Urinary bladder (tissue), 4 donors: Measurements from ENCODE around the gene CYP27A1. TPM values are rescaled to one million over a fixed set of nuclear protein-coding genes. Genes with fewer than 3 reads are reported as not detected.

Experiments used
- DNase-seq: peaks from one replicate; pipeline ENCODE4 v3.0.0-alpha.2; 2015; ENCODE audit errors: extremely low spot score
- H3K27ac ChIP-seq: one replicate; pipeline ENCODE4 v1.5.1; 2013; ENCODE audit warnings: low read depth, mild to moderate bottlenecking, moderate library complexity
- H3K36me3 ChIP-seq: one replicate; pipeline ENCODE4 v1.6.1; 2013; ENCODE audit warnings: mild to moderate bottlenecking, moderate library complexity; ENCODE audit not compliant: insufficient read depth
- H3K4me1 ChIP-seq: one replicate; pipeline ENCODE4 v1.6.1; 2013; ENCODE audit warnings: mild to moderate bottlenecking, moderate library complexity; ENCODE audit not compliant: insufficient read depth
- H3K4me3 ChIP-seq: one replicate; pipeline ENCODE4 v1.5.1; 2013; ENCODE audit warnings: low read depth, low read length
- WGBS: extraction: QIAGEN DNeasy Blood & Tissue Kit; methylation state at CpG from one replicate; pipeline ENCODE4 v1.1.7; 2013; 5-methylcytosine and 5-hydroxymethylcytosine counted together
- polyA plus RNA-seq: library from polyadenylated mRNA; stranded (reverse); fragments of 200-250 nt; gene quantifications from one replicate; pipeline ENCODE4 v1.2.3, GENCODE V29; 2013
- total RNA-seq: library from RNA; depleted of rRNA; stranded (reverse); fragments of >200 nt; gene quantifications from one replicate; pipeline ENCODE4 v1.2.3, GENCODE V29; 2014
- donor health status: healthy with polysubstance abuse.
- donor health status: healthy.

CYP27A1 gene
- total and polyA plus RNA-seq, 2 donors, result 10.3 to 41.1 TPM

DNA sequence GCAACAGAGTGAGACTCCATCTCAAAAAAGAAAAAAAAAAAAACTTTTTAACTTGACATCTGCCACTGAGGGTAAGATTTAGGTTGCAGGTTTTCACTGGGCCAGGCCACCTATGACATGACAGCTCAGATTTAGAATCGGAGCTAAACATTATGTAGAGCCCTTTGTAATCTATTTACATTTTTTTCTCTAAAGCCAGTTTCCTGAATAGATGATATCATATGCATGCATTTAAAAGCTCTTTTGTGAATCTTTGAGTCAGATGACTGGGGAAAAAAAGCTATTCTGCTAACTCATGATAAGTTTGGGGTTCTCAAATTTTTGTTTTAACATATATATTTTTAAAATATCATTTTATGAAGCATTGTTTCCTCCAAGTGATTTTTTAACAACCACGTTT, 28.3 kb downstream of the CYP27A1 start:
- WGBS, result 53% methylated on average over 2 of the region's 2 CpGs
- H3K36me3 ChIP-seq, result no peaks in the 10 kb centered on the region
- DNase-seq, result no peak
- H3K4me1 ChIP-seq, result no peaks in the 10 kb centered on the region
- H3K27ac ChIP-seq, result no peak overlapping the region
- no peak overlapping the region for H3K4me3 ChIP-seq

DNA sequence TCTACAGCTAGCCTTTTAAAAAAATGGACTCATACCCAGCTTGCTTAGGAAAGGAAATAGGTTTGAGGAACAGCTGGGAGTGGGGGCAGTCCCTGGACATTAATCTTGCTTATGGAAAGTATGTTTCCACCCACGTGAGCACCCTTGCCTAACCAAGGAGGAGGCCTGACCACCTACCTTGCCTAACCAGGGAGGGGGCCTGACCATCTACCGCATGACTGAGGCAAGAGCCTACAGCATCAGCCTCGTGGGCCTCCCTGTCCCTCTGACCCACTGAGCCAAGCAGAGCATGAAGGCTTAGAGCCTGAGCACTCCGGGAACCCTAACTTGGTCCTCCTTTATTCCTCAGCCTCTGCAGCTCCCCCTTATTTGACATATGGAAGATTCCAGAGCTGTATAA, 29.4 kb downstream of the CYP27A1 start:
- WGBS, result 69% methylated on average over 4 of the region's 4 CpGs
- no peak for DNase-seq
- H3K36me3 ChIP-seq, result no peaks in the 10 kb centered on the region

DNA sequence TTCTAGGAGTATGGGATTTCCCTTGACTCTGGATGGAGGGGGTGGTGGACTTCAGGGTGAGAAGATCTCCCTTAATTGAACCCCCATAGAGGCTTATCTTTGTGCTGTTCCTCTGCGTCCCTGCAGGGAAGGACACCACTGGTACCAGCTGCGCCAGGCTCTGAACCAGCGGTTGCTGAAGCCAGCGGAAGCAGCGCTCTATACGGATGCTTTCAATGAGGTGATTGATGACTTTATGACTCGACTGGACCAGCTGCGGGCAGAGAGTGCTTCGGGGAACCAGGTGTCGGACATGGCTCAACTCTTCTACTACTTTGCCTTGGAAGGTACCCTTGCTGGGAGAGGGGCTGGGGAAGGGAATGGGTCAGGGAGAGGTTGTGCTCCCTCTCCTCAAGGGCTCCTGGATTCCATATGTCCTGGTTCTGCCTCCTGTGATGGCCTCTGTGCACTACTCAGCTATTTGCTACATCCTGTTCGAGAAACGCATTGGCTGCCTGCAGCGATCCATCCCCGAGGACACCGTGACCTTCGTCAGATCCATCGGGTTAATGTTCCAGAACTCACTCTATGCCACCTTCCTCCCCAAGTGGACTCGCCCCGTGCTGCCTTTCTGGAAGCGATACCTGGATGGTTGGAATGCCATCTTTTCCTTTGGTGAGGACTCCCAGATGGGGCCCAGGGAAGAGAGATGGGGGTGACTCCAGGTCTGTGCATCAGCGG, 30.3 kb downstream of the CYP27A1 start:
- 95% methylated on average over 21 of the region's 21 CpGs for WGBS
- Histone ChIP-seq H3K36me3 (no peaks in the 10 kb centered on the region), H3K27ac (no peak overlapping the region), H3K4me3 (no peak overlapping the region), H3K4me1 (no peaks in the 10 kb centered on the region)
- DNase-seq, result no peak

More for the DNA sequence above, 29.4 kb downstream of the CYP27A1 start:
- no peaks in the 10 kb centered on the region for H3K4me1 ChIP-seq
- H3K27ac ChIP-seq, result no peak overlapping the region
- H3K4me3 ChIP-seq, result no peak overlapping the region

DNA sequence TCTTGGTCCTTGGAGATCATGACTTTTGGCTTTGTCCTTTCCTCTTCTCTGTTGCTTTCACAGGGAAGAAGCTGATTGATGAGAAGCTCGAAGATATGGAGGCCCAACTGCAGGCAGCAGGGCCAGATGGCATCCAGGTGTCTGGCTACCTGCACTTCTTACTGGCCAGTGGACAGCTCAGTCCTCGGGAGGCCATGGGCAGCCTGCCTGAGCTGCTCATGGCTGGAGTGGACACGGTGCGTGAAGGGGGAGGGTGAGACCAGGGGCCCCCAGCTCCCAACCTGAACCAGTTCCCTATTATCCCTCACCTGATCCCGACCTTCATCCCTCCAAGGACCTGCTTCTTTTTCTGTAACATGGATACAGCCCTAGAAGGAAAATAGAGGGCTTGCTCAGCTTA, 30.9 kb downstream of the CYP27A1 start:
- H3K36me3 ChIP-seq, result no peaks in the 10 kb centered on the region
- no peak overlapping the region for H3K27ac ChIP-seq
- WGBS, result 91% methylated on average over 5 of the region's 5 CpGs
- H3K4me1 ChIP-seq, result no peaks in the 10 kb centered on the region
- no peak overlapping the region for H3K4me3 ChIP-seq
- no peak for DNase-seq

DNA sequence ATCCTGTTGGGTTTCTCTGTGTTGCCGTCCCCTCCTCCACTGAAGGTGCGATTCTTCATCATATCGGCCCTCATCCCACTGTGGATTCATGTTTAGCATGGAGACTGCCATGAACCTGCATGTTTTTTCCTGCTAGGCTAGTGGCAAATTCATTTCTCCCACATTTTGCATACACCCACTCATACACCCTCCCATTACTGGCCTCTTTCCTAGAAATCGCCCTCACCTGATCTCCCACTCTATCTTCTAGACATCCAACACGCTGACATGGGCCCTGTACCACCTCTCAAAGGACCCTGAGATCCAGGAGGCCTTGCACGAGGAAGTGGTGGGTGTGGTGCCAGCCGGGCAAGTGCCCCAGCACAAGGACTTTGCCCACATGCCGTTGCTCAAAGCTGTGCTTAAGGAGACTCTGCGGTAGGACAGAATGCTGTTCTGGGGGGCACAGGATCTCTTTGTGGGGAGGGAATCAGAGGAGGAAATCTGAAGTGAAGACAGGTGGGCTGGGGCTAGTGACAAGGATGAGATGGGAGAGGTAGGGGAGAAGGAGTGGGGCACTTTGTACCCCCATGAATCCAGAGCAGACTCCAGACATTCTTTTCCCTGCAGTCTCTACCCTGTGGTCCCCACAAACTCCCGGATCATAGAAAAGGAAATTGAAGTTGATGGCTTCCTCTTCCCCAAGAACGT, 32.0 kb downstream of the CYP27A1 start:
- 86% methylated on average over 11 of the region's 11 CpGs for WGBS
- no peak for DNase-seq
- H3K4me3 ChIP-seq, result no peak overlapping the region
- H3K4me1 ChIP-seq, result no peaks in the 10 kb centered on the region
- no peak overlapping the region for H3K27ac ChIP-seq
- no peaks in the 10 kb centered on the region for H3K36me3 ChIP-seq

DNA sequence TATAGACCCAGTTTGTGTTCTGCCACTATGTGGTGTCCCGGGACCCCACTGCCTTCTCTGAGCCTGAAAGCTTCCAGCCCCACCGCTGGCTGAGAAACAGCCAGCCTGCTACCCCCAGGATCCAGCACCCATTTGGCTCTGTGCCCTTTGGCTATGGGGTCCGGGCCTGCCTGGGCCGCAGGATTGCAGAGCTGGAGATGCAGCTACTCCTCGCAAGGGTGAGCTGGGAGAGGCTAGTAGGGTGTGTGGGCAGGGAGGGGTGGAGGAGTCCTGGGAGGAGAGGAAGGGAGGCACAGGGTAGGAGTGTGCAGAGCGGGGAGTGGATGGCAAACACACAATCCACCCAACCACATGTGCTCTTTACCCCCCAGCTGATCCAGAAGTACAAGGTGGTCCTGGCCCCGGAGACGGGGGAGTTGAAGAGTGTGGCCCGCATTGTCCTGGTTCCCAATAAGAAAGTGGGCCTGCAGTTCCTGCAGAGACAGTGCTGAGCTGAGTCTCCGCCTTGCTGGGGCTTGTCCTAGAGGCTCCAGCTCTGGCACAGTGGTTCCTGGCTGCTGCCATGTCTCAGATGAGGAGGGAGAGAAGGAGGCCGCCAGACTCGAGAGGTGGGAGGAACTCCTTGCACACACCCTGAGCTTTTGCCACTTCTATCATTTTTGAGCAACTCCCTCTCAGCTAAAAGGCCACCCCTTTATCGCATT, 32.7 kb downstream of the CYP27A1 start:
- 93% methylated on average over 13 of the region's 13 CpGs for WGBS
- Histone ChIP-seq H3K4me3 (no peak overlapping the region), H3K27ac (no peak overlapping the region), H3K36me3 (no peaks in the 10 kb centered on the region), H3K4me1 (no peaks in the 10 kb centered on the region)
- no peak for DNase-seq

DNA sequence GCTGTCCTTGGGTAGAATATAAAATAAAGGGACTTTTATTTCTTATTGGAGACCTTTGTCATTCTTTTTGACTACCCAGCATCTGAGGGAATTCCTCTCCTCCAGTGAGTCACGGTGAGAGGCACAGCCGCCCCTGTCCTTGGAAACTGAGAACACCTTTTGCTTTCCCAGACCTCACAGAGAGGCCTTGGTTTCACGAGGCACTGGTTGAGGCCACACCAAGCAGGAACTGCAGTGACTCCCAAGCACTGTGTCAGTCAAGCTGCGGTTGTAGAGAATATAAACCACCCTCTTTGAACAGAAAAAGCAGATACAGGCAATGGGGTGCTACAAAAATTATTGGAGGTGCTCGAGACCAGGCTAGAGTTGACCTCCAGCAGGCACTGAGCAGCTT, 33.3 kb downstream of the CYP27A1 start:
- WGBS, result 79% methylated on average over 5 of the region's 5 CpGs
- H3K27ac ChIP-seq, result no peak overlapping the region
- H3K4me3 ChIP-seq, result no peak overlapping the region
- no peak for DNase-seq
- no peaks in the 10 kb centered on the region for H3K4me1 ChIP-seq
- H3K36me3 ChIP-seq, result no peaks in the 10 kb centered on the region

DNA sequence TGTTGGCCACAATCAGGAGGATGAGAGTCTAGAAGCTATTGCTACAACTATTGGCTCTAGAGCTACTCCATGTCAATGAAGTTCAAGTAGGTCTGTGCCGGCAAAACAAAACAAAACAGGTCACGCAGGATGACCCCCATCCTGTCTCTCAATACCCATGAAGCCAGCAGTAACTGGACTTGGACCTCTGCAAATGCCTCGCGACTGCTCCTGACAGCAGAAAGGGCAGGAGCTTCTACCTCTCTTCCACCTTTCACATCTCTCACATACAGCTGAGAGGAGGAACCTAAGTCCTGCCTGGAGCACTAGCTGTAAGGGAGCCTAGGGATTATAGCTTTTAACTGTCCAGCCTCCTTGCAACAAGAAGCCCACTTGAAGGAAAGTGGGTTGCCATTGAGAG, 33.7 kb downstream of the CYP27A1 start:
- no peaks in the 10 kb centered on the region for H3K36me3 ChIP-seq
- WGBS, result 95% methylated on average over 4 of the region's 4 CpGs
- no peak for DNase-seq

DNA sequence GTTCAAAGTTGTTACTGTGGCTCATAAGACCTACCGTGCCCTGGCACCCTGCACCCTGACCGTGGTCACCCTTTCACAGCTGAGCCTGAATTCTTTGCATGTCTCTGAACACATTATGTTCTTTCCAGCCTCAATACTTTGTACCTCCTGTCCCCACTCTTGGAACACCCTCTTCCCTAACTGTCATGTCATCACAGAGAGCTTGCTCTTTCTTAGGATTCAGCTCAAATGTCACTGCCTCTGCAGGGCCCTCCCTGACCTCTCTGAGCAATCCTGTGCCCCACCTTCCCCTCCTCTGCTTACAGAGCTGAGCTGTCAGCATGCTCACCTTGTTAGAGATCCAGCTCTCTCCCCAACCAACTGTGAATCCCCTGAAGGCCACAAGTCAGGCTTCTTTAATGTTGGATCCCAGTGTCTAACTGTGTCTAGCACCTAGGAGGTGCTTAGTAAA, 34.6 kb downstream of the CYP27A1 start:
- H3K4me3 ChIP-seq, result no peak overlapping the region
- no peak overlapping the region for H3K27ac ChIP-seq
- DNase-seq, result no peak
- H3K4me1 ChIP-seq, result no peaks in the 10 kb centered on the region
- 87% methylated on average over 2 of the region's 2 CpGs for WGBS
- no peaks in the 10 kb centered on the region for H3K36me3 ChIP-seq

More for the DNA sequence above, 33.7 kb downstream of the CYP27A1 start:
- Histone ChIP-seq H3K27ac (no peak overlapping the region), H3K4me3 (no peak overlapping the region), H3K4me1 (no peaks in the 10 kb centered on the region)

DNA sequence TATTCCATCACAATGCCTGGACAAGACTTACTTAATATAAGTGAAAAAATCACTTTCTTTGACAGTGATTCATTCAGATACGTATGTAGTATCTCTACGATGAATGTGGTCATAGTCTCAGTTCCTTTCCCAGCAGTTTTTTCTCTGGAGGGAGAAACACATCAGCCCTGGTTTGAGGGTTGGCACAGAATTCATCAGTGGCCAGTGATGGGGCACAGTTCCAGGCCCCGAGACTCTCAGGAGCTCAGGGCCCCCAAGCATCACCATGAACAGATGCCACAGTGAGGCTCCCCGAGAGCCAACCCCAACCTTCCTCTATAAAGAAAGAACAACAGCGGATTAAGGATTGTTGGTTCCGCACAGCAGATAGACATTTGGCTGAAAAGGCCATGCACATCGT, 37.1 kb downstream of the CYP27A1 start:
- no peak for DNase-seq
- no peak overlapping the region for H3K4me3 ChIP-seq
- 88% methylated on average over 7 of the region's 7 CpGs for WGBS
- H3K4me1 ChIP-seq, result no peaks in the 10 kb centered on the region
- no peak overlapping the region for H3K27ac ChIP-seq
- no peaks in the 10 kb centered on the region for H3K36me3 ChIP-seq

DNA sequence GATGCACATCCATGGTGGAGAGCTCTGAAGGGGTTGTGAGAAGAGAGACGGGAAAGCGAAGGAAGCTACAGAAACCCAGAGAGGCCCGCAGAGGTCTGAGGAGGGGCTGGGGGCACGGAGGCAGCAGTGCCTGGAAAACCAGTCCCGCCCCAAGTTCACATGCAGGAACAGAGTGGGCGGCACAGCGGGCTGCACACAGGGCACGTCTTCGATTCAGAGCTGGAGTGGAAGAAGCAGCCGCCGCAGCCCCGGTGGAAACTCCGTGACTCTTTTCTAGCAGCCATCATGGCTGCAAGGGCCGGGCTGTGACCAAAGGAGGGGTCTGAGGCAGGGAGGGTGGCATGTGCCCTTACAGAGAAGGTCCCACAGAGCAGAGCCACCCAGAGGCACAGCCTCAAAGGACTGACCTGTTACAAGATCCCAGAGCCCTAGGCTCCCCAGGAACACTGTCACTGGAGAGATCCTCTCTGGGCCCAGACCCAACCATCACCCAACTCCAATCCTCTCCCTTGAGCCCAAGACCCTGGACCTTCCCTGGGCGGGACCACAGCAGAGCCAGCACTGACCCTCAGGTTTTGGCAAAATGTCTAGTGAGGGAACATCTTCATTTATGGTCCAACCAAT, 38.9 kb downstream of the CYP27A1 start:
- no peaks in the 10 kb centered on the region for H3K4me1 ChIP-seq
- WGBS, result 97% methylated on average over 15 of the region's 15 CpGs
- no peak overlapping the region for H3K4me3 ChIP-seq
- H3K27ac ChIP-seq, result no peak overlapping the region
- no peak for DNase-seq
- H3K36me3 ChIP-seq, result no peaks in the 10 kb centered on the region

DNA sequence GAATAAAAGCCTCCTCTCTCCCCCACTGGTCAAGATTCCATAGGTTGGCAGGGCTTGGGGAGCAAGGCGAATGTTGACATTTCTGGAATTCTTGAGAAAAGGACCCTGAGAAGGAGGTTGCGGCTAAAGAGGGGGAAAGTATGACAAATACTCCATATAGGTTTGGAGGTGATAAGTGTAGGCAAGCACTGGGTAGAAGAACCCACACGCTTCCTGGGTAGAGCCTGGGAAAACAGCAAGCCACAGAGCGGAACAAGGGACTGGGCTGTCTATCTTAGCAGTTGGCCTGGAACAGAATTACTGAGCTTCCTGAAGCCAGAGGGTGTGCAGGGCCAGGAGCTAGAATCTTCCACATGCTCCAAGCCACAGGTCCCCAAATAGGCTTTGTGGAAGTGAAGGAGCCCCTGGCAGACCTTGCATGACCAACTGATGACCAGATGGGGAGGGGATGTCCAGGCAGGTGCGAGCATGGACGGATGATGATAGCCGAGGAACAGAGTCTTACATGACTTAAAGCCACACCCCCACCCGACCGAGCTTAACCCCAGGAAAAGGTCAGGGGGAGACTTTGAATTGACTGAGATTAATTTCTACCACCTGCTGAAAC, 39.8 kb downstream of the CYP27A1 start:
- no peak for DNase-seq
- H3K36me3 ChIP-seq, result no peaks in the 10 kb centered on the region
- WGBS, result 78% methylated on average over 9 of the region's 9 CpGs

DNA sequence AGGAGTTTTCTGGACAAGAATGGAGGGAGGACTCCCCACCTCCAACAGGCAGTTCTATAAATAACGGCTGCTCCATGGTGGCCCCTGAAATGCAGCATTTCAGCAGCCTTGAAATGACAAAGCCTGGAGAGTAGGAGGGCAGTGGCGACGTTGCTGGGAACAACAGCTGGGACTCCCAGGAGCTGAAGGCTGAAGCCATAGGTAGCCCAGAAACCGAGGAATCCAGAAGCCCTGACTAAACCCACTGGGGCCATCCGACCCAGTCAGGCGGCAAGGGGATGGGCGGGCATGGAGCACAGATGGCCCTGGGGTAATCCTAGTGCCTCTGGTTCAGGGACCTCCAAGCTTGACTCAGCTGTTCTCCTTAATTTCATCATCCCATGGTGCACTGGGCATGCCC, 40.7 kb downstream of the CYP27A1 start:
- 75% methylated on average over 7 of the region's 7 CpGs for WGBS
- Histone ChIP-seq H3K4me3 (no peak overlapping the region), H3K36me3 (no peaks in the 10 kb centered on the region), H3K27ac (no peak overlapping the region), H3K4me1 (no peaks in the 10 kb centered on the region)
- no peak for DNase-seq

More for the DNA sequence above, 39.8 kb downstream of the CYP27A1 start:
- Histone ChIP-seq H3K27ac (no peak overlapping the region), H3K4me1 (no peaks in the 10 kb centered on the region), H3K4me3 (no peak overlapping the region)
